Measurements from ENCODE around the gene NDST1.

The NDST1 gene

GRCh38 chr5:150573867-150574817, 66.2 kb downstream of the NDST1 start:
- DNase-seq = no peak

- no peak for DNase-seq
Measured at GRCh38 chr5:150574818-150575547, 67.1 kb downstream of the NDST1 start.

- no peak for DNase-seq
Measured at GRCh38 chr5:150575745-150576448, 68.0 kb downstream of the NDST1 start.

- DNase-seq = no peak
Measured at GRCh38 chr5:150576449-150576949, 68.6 kb downstream of the NDST1 start.

GRCh38 chr5:150577378-150578139, 69.6 kb downstream of the NDST1 start:
- no peak for DNase-seq

- DNase-seq = no peak
Measured at GRCh38 chr5:150578781-150579461, 71.0 kb downstream of the NDST1 start.

- no peak for DNase-seq
Measured at GRCh38 chr5:150579462-150580400, 71.8 kb downstream of the NDST1 start.

- DNase-seq = no peak
Measured at GRCh38 chr5:150580917-150581316, 73.0 kb downstream of the NDST1 start.

GRCh38 chr5:150582241-150583109, 74.5 kb downstream of the NDST1 start:
- no peak for DNase-seq

- no peak for DNase-seq
Measured at GRCh38 chr5:150583541-150584225, 75.8 kb downstream of the NDST1 start.

GRCh38 chr5:150584556-150585335, 76.8 kb downstream of the NDST1 start:
- DNase-seq = no peak

GRCh38 chr5:150585781-150586341, 77.9 kb downstream of the NDST1 start:
- DNase-seq = no peak

GRCh38 chr5:150587016-150587415, 79.1 kb downstream of the NDST1 start:
- no peak for DNase-seq

- DNase-seq = no peak
Measured at GRCh38 chr5:150587856-150588595, 80.1 kb downstream of the NDST1 start.

GRCh38 chr5:150588596-150588890, 80.6 kb downstream of the NDST1 start:
- DNase-seq = no peak

GRCh38 chr5:150589862-150590601, 82.1 kb downstream of the NDST1 start:
- no peak for DNase-seq

Measured in kidney glomerular epithelial cell (primary cell).